Fibroblast of the conjunctiva (primary cell): Measurements from ENCODE around the gene DDRGK1.
"Not testable (repeated sequence)": the region's sequence is repeated elsewhere in the genome, so short reads cannot be mapped to it uniquely, and the experiment has no call there.

ENCODE experiments used
- DNase-seq: peaks from one replicate; pipeline ENCODE4 v3.0.0-alpha.2; 2010; ENCODE audit warnings: low read depth

DDRGK1 gene

DNA sequence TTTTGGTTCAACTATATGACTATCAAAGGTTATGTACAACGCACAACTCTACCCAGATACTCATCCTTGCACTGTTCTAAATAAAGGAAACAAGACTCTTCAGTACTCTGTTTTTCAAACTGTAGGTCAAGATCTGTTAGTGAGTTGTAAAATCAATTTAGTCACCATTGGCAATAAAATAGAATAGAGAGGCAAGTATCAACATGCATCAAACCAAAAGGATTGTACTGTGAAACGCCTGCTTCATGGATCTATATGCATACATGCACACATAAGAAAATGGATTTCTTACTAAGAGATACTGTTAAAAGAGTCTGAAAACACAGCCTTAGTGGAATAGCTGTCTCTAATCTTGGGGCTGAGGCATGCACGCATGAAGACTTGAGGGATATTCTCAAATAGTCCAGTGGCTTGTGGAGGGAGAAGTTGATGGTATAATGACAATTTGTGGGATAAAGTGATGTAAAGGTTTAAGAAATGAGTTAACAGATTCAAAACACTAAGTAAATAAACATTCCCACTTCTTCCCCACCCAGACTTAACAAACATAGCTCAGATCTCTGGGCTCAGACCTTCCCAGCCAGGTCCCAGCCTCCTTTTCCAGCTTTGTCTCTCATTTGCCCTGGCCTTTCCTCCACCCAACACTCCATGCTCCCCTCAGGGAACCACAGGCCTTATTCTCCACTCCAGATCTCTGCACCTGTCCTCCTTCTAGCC, 20.4 kb downstream of the DDRGK1 start:
- no peak for DNase-seq

DNA sequence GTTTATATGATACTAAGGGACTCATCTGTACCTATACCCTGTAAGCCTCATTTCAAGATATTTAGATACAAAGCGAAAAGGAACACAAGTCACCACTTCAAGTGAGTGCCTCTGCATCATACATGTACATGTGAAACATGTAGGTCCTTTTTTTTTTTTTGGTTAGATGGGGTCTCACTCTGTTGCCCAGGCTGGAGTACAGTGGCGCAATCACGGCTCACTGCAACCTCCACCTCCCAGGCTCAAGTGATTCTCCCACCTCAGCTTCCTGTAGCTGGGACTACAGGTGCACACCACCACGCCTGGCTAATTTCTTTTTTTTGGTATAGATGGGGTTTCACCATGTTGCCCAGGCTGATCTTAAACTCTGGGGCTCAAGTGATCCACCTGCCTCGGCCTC, 22.1 kb downstream of the DDRGK1 start:
- DNase-seq = not testable (repeated sequence)

DNA sequence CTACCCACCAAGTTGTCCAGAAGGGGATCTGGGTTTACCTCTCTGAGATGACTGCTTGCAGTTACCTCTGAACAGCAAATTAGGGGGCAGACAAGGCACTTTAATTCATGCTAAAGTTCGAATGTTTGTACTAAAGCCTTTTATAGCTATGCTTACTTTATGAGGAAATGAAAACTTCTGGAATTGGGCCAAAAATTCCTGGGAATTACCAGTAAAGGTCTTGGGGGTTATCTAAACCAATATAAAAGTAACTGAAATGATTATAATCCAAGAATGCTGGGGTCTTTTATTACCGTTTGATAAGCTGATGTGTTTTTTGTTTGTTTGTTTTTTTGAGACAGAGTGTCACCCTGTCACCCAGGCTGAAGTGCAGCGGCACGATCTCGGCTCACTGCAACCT, 23.2 kb downstream of the DDRGK1 start:
- DNase-seq = no peak

DNA sequence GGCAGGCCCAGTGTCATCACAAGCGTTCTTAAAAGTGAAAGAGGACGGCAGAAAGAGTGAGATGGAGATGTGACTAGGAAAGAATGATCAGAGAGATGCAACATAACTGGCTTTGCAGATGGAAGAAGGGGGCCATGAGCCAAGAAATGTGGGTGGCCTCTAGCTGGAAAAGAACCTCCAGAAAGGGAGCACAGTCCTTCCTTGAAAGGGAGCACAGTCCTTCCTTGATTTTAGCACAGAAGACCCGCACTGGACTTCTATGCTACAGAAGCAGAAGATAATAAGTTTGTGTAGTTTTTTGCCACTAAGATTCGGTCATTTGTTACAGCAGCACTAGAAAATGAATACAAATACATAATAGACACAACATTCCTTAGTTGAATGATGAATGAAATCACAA, 24.2 kb downstream of the DDRGK1 start:
- DNase-seq = no peak

DNA sequence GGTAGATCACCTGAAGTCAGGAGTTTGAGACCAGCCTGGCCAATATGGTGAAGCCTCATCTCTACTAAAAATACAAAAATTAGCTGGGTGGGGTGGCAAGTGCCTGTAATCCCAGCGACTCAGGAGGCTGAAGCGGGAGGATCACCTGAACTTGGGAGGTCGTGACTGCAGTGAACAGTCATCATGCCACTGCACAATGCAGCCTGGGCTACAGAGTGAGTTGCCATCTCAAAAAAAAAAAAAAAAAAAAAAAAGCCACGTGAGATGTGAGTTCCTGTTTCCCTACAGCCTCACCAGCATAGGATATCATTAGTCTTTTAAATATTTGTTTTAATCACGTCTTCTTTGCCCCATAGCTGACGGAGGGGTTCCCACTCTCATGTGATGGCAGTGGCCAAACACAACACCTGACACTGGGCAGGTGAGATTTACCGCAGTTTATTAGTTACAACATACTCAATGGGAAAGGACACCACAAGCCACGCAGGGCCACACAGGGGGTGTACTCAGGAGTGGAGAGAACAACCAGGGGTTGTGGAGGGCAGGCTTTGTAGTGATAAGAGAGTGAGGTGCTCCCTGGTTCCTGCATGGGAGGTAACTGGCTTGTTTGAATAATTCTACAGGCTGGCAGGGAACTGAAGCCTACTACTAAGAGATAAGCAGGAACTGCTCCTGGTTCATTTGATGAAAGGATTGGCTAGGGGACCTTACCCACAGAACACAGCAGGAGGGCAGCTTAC, 26.6 kb downstream of the DDRGK1 start:
- DNase-seq = no peak

DNA sequence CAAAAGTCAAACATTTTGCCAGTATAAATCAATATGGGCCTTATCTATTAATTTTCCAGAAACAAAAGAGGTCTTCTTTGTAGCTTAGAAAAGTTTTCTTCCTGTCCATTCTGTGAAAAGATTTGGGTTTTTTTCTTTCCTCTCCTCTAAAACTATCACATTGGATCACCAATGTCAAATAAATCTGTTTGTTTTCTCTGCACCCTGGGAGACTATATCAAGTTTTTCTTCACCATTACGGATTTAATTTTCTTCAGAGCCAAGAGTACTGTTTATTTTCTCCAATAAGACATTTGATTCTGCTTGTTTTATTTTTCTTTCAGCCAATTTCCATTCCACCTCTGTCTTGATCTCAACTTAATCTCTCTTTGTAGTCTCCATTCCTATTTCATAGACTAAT, 29.2 kb downstream of the DDRGK1 start:
- DNase-seq = no peak

DNA sequence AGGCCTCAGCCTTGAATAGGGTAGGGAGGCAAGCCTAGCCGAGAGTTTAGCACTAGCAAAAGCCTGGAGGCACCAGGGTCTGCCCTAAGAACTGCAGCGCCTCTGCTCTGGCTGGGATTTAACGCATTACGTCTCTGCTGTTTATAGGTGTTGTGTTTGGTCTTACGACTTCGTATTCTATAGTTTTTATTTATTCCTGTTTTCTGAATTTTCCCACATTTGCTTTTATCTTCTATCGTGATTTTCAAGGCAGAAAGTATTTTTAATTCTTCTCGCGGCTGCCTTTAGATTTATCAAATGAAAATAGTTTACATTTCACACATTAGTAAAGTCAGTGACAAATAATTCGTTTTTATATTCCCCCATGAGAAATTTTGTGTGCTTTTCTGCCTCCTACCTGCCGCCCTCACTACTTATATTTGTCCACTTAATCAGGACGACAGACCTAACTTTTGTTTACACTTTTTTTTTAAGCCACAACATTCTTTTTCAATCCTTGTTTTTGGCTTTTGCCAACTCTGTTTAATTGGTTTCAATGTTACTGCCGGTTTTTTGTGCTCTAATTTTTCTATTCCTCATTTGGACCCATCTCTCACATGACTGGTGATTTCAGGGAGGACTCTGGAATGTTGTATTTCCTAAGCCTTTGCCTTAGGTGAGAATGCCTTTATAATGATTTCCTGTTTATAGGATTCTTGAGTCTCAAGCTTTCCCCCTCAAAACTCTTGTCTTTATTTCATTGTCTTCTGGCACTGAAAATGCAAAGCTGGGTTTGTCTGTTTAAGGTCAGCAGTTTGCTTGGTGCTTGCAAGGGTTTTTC, 29.8 kb downstream of the DDRGK1 start:
- DNase-seq = no peak

DNA sequence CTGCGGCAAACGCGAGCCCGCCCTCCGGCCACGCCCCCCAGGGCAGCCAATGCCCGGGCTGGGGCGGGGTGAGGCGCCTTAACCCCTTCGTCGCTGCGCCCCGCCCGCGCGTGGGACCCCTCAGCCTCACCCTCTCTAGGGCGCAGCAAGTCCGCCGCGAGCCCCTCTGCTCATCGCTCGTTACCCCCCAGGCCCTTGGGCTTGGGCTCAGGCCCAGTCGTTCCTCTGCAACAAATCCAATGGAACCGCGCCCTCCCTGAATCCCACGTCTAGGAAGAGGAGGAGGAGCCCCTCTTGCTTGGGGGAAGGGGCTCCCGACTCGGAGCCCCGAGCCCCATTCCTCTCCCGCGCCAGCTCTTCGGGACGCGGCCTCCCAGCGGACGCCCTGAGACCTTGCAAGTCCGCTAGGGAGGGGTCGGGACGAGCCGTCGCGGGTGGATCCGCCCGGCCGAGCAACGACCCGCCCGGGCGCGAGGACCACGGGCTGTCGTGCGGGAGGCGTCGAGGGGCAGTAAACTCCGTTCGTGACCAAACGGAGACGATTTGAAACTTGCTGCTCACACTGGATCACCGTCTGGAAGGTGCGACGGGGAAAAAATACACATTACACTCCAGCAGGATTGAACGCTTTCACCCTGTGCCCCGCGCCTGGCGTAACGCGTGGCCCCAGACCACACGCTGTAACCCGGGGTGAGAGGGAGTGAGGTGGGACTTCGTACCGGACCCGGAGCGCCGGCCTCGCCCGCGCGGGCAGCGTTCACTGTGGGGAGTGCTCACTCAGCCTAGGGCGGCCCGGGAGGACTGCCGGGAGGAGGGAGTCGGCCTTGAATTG, 30.7 kb downstream of the DDRGK1 start:
- DNase-seq = peak; percentile 47

DNA sequence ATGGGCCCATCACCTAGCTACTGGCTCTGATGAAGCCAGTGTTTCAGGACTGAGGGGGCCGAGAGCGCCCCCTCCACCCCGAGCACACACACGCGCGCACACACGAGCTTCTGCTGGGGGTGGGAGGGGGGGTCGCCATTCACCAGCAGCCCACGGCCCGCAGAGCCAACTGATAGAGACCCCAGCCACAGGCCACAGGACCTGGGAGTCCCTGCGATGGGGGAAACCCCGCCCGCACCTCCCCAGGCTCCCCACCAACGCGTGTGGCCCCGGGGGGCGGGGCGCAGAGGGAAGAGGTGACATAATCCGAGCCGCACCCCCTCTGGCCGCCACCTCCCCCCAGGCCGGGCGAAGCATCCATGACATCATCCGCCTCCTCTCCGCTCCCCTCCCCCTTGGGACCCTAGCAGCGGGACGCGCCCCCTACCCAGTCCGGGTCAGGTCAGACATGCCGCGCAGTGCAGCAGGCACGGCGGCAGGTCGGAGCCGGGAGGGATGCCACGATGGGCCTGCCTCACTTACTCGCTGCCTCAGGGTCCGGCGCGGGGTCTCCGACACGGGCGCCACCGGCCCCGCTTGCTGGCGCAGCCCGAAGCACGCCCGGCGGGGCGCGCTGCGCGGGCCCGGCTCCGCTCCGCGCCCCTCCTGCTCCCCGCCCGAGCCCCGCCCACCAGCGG, 31.4 kb downstream of the DDRGK1 start, which contains the start of gene LZTS3:
Gene LZTS3, minus strand, starts transcription at position 617 of the 677 bp plus-strand sequence. CDS start 6,386 bp downstream, outside the sequence.
- no peak for DNase-seq

DNA sequence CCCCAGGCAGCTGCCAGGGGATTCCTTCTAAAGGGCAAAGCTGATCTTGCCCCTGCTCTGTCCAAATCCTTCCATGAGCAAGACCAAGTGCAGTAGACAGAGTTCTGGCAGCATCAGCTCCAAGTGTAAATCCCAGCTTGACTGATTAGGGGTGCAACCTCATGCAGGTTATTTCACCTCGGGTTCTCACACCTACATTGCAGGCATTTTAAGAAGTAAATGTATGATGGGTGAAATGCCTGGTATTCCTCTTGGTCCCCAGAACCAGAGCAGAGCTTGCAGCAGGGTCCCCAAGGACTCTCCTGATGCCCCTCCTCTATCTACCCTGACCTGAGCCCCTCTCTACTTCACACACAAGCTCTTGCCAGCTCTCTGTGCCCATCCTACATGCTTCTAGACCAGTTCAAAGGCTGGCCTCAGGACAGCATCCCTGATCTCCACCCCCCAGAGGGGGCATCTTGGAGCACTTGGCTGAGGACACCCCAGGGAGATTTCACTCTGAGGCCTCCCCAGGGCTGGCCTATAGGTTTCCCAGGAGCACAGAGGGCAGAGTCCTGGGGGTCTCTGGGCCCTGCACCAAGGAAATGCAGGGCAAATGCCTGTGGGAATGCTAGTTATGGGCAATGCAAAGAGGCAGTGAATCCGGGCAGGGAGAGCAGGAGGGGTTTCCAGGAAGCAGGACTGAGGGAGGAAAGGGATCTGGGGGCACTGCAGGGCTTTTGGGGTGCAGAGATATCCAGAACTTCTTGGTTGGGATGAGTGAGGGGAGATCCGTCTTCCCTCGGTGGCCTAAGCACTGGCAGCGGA, 32.2 kb downstream of the DDRGK1 start:
- no peak for DNase-seq

DNA sequence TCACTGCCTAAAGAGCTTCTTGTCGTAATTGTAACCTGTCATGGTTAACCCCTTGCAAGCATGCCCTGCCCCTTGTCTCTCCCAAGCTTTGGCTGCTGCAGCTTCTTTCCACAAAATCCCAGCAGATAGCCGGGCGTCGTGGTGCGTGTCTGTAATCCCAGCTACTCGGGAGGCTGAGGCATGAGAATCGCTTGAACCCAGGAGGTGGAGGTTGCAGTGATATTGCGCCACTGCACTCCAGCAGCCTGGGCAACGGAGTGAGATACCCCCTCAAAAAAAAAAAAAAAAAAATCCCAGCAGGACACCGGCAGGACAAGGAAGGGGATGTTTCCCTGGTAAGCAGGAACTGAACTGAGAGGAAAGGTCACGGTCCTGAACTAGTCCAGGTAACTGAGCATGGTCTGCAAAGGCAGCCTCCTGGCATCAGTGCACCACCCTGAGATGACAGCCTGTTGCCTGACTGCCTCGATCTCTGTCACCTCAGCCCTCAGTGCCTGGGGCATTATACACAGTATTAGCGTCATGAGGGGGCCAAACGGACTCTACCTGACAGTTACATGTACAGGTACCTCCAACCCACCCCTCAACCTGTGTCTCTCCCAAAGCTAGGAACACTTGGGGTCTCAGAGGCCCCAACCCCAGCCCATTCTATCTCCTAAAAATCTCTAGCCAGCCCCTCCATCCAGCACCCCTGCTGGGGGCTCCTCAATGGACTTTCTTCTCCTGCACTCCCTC, 32.9 kb downstream of the DDRGK1 start:
- no peak for DNase-seq

DNA sequence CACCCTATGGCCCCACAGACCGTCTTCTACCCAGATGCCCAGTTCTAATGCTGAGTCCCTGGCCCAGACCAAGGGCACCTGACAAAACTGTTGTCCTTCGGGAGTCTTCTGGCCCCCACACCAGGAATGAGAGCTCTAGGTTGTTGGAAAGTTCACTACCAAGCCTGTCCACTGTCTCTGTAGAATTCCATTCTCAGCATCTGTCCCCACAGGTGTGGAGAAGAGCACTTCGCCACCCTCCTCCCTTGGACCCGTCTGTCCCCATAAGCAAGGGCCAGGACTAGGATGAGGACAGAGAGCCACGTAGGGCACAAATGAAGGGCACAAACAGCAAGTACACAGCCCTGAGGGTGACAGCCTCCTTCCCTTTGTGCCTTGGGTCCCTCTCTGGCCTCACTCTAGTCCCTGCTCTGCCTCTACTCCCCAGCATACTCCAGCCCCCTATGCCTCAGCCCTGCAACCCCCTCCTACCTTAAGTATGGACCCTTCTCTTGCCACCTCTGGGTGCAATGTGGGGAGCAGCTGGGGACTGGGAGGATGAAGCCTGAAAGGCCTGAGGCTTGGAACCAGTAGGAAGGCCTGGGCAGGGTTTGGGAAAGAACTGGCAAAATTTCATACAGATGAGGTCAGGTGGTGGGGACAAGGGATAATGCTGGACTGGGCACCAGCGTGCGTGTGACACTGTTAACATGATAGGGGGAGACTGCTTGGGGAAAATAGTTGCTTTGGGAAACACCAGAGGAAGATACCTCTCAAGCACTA, 35.5 kb downstream of the DDRGK1 start:
- DNase-seq = no peak

DNA sequence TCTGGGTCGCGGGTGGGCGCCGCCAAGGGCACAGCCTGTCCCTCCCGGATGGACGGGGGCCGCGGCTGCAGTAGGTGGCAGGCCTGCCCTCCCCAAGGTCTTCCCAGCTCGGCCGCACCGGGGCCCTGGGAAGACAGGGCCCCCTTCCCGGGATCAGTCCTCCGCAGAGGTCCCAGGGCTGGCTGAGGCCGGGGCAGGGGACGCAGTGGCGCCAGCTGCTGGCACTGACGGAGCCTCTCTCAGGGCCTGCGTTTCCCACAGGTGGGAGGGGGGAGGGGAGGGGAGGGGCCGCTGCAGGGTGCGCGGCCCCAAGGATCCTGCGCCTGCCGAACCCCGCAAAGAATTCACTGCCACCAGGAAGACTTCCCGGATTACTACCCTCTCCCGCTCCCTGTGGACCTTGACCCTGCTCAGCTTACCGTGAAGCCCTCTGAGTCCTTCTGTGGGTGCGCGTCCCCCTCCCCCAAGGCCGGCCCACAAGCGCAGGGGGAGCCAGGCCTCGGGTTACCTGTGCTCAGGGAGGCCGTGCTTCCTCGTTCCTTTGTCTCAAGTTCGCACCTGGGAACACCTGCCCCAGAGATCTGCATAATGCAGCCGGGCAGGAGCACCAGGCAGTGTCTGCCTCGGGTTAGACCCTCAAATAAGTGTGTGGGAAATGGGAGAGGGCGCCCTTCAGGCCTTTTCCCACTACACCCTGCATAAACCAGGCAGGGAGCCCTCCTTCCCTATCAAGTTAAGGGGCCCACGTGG, 36.2 kb downstream of the DDRGK1 start:
- DNase-seq = no peak

DNA sequence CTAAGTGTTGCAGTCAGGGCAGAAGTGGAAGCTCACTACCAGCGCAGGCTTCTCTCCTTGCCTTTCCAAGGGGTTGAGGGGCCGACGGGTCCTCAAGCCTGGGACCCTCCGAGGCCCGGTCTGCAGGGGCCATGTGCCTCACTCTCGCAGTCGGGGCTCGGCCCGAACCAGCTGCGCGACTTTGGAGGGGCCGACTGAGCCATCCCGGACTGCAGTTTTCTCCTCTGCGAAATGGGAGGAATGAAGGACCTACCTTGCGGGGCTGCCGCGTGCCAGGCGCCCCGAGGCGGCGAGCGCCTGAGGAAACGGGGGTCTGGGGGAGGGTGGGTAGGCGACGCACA, 36.8 kb downstream of the DDRGK1 start:
- no peak for DNase-seq

DNA sequence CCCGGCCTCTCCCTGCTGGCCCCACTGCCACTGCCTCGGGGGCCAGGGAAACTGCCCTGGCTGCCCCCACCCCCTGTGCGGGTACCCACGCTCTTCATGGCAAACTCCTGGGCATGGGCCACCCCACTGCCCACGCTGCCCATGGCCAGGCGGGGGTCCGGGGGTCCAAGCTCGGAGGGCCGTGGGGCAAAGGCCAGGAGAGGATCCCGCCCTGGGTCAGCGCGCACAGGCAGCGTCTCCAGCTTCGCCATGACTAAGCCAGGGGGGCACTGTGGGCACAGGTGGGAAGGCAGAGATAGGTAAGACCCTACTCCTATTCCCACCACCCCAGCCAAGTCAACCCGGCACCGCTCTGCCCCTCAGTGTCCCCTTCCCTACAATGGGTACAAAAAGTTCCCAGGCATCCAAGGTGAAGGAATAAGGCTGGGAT, 37.6 kb downstream of the DDRGK1 start:
- no peak for DNase-seq

DNA sequence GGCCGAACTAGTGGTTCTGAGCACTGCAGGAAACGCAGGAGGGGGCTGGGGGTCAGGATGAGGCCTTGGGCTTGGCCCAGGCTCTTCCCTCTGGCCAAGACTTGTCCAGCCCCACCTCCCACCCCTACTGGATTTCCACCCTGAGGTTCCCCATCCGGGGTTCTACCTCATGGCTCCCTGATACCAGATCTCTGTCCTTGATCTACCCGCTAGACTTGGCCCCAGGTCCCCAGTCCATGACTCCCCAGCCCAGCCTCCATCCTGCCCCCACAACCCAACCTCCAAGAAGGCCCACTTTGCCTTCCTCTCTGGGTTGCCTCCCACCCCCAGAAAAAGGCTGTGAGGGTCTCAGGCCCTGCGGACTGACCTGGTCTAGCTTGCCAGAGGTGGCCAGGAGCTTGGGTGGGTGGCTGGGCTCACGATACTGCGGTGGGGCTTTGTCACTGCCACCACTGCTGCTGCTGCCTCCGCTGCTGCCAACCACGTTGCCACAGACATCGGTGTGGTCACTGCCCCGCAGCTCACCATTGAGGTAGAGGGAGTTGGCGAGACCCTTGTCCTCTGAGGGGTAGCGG, 38.1 kb downstream of the DDRGK1 start:
- no peak for DNase-seq

DNA sequence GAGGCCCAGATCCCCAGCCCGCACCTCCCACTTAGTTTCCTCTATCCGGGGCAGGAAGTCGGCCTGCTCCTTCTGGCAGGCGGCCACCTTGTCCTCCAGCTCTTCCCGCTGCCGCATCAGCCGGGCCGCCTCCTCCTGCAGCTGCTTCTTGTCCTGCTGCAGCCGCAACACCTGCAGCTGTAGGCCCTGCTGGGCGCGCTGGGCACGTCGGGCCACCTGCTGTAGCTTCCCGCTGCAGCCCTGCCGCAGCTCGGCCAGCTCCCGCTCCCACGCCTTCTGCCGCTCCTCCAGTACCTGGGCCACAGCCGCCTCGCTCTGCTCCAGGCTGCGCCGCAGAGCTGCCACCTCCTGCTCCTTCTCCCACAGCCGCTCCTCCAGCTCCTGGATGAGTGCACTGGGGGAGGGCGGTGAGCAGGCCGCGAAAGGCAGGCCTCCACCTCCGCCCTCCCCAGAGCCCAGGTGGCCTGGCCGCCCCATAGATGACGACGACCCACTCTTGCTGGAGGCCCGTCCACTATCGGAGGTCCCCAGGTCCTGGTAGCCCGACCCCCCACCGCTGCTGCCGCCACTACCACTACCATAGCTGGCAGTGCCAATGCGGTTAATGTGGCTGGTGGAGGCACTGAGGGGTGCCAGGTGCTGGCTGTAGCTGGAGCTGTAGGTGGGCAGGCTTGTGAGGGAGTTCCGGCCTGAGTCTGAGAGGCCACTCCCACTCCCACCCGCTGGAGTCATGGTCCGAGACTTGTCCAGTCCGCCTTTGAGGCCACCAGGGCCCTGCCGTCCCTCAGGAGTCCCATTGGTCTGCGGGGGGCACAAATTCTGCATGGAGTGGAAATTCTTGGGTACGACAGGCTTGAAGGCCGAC, 38.8 kb downstream of the DDRGK1 start:
- no peak for DNase-seq
